Glomerular visceral epithelial cell (primary cell): ENCODE data around the gene ZCCHC7.

Experiments used
- DNase-seq: peaks from one replicate; pipeline ENCODE4 v3.0.0-alpha.2; 2016; ENCODE audit errors: extremely low spot score

The ZCCHC7 gene

DNA sequence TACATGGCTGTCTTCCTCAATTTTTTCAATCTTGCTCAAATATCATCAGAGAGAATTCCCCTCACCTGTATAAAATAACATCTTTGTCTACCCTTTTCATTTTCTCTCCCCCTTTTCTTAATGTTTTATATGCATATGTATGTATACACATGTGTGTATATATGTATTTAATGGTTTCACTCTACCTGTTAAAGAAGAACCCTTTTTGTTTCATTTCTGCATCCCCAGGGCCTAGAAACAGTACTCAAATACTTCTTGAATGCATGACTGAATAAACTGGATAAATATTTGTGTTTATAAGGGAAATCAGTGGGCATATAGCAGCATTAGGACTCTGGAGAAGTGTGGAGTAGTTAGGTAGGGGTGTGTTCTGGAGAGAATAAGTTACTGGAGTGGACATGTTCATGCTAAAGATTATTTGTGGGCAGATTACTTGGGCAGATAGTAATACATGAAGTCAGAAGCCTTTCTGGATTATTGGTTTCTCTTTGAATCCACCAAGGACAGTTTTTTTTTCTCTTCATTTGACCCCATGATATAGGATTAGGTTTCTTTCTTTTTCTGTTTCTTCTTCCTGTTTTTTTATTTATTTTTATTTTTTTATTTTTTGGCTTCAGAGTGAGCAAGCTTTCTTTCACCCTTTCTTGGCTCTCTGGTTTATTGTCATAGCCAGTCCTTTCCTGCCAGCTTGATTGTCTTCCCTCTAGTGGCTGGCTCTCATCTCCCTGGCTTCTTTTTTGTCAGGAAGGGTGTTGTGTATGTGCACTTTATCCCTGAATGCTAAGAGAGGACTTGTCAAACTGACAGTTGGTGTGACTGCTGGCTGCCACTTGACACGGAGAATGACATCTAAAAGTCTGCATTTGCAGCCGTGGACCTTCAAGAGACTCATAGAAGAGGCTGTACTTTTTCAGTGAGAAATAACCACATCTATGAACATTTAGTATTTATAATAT, 89.3 kb downstream of the ZCCHC7 start:
- no peak for DNase-seq

DNA sequence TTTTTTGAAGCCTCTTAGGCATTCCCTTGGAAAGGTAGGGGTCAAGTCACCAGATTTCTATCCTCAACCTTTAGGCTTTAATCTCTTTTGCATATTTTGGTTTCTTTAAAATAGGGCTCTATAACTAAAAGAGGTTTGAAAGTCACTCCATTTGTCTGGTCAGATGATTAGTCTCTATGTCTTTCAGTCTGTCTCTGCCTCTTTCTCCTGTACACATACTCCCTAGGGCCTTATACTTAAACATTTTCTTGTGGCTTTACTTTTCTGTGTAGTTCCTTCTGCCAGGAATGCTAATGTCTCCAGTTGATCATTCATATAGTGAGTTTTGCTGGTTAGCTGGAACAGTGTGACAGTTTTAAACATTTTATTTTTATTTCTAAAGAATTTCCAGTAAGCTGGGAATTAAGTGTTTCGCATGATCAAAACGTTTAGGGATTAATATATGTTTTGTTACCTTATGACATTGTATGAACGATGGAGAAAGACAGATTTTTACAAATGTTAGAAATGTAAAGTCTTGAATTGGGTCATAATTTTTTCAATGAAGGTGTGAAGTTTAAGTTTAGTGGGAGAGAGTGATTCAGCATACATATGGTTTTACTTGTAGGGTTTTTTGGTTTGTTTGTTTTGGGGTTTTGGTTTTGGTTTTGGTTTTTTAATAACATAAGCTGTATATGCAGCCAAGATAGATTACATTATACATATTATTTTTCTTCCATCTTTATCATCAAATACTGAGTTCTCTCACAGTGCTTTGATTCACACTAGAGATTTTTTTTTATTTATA, 90.6 kb downstream of the ZCCHC7 start:
- no peak for DNase-seq

DNA sequence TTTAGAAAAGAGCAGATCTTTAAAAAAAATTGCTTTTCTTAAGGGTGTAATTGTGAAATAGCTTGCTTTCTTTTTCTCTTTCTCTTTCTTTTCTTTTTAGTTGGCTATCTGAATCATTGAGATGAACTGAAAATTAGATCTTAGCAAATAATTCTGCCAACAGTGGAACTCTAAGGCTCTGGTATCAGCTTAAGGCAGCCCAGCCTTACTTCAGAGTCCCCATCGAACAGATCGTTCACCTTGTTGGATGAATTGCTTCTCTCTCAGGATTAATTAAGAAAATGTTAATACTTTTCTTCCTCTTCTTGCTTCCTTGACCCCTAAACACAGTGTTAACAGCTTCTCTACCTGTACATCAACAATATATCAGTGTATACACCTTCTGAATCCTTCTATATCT, 92.1 kb downstream of the ZCCHC7 start:
- no peak for DNase-seq

- DNase-seq: no peak
Measured at GRCh38 chr9:37215381-37215780, 95.0 kb downstream of the ZCCHC7 start.

DNA sequence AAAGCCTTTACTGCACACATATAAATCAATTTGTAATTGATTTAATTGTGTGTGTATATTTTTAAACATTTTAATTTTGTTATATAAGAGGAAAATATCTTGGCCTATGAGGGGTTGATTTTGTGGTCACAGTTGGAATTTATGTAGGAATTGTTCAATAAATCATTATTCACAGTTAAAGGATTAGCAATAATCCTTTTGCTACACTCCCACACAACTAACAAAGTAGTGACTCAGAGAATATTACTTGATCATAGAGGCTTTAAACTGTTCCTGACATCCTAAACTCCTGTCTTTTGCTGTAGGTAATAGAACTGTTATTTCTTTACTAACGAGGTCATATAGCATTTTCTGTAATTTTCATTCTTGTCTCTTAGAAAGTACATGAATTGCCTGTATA, 95.5 kb downstream of the ZCCHC7 start:
- no peak for DNase-seq

GRCh38 chr9:37217161-37217560, 96.8 kb downstream of the ZCCHC7 start:
- no peak for DNase-seq

DNA sequence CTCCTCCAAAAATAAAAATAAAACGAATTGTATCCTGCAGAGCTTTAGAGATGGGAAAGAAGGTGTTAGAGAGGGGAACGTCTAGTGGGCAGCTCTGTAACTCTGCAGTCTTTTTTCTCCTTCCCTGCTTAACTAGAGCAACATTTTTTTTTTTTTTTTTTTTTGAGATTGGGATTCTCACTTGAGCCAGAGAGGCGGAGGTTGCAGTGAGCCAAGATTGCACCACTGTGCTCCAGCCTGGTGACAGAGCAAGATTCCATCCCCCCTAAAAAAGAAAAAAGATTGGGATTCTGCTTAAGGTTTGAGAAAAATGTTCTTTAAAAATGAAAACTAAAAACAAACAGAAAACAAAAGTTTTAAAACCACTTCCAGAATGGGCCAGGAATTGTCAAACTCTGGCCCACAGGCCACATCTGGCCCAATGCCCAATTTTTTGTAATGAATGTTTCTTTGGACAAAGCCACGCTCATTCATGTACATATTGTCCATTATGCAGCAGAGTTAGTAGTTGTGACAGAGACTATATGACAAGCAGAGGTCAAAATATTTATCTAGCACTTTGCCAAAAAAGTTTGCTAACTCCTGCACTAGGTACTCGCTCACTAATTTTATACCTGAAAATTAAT, 98.5 kb downstream of the ZCCHC7 start:
- no peak for DNase-seq

GRCh38 chr9:37220971-37221370, 100.6 kb downstream of the ZCCHC7 start:
- no peak for DNase-seq

- DNase-seq: no peak
Measured at GRCh38 chr9:37221489-37222106, 101.2 kb downstream of the ZCCHC7 start.

DNA sequence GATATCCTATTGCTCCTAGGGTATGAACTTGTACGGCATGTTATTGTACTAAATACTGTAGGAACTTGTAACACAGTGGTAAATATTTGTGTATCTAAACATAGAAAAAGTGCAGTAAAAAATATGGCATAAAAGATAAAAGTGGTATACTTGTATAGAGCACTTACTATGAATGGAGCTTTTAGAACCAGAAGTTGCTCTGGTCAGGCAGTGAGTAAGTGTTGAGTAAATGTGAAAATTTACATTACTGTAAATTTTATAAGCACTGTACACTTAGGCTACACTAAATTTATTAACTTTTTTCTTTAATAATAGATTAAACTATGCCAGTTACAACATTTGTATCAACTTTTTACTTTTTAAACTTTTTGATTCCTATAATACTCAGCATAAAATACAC, 109.1 kb downstream of the ZCCHC7 start:
- DNase-seq: no peak

DNA sequence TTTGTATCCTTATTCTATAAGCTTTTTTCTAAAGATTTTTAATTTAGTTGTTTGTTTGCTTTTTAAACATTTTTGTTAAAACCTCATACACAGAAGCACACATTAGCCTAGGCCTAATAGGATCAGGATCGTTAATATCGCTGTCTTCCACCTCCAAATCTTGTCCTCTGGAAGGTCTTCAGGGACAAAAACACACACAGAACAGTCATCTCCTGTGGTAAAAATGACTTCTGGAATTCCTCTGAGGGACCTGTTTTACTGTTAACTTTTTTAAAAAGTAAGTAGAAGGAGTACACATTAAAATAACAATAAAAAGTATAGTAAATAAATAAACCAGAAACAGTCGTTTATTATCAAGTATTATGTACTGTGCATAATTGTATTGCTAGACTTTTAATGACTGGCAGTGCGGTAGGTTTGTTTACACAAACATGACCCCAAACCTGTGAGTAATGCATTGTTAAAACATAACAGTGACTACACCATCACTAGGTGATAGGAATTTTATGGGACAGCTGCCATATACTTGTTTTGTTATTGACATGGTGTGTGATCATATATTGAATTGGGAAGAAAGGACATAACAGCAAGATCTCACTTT, 109.6 kb downstream of the ZCCHC7 start:
- no peak for DNase-seq

DNA sequence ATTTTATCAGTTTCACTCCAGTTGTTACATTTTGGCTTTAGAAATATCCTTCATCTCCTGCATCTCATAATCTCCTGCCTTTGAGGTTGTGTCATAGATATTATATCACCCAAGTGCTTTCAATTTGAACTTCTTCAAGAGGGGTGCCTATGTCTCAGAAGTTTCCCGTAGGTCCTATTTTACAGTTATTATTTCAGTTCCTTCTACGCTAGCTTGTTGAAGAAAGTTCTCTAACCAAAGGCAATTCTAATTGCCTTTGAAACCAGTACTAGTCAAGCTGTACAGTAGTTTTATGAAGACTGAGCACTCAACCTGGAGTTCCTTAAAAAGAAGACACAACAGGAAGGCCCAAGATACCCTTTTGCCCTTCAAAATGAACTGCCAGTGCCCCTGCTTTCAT, 116.4 kb downstream of the ZCCHC7 start:
- DNase-seq: no peak

DNA sequence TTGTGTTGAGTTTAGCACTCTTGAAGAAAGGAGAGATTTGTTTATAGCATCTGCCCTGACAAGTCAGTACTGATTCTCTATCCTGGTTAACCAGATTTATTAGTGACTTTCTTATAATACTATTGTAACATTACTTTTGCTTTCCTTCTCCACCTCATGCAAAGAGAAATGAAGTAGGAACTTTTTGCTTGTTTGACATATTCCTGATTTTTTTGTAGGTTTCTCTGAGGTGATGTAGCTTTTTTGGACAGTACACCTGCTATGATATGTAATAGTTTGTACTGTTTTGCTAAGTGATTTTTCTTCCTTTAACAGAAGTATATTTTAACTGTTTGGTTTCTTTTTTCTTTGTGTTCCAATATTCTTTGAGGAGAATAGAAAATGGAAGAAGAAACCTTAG, 117.7 kb downstream of the ZCCHC7 start:
- DNase-seq: no peak

DNA sequence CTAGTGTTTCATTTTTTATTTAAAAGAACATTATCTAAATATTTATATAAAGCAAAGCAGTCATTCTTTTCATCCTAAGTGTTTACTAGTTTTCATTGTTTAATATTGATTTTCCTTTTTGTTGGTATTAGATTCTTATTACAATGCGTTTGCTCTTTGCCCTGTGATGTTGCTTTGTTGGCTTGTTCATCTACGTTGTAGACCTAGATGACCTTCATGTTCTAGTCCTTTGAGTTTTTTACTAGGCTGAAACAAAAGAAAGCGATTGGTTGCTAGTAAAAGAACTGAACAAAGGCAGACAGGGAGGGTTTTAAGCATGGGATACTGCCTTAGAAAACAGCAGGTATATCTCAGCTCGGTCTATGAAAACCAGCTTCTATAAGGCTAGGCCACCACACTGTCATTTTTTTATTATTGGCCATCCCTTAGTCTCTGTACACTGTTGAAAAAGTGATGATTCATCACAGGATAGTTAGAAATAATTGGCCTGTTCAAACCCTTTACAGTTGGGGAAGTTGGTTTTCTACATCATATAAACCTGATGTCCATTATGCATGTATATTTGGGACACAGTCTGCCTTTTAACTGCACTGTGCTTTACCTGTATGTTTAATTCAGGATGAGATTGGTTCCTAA, 119.0 kb downstream of the ZCCHC7 start:
- DNase-seq: no peak

DNA sequence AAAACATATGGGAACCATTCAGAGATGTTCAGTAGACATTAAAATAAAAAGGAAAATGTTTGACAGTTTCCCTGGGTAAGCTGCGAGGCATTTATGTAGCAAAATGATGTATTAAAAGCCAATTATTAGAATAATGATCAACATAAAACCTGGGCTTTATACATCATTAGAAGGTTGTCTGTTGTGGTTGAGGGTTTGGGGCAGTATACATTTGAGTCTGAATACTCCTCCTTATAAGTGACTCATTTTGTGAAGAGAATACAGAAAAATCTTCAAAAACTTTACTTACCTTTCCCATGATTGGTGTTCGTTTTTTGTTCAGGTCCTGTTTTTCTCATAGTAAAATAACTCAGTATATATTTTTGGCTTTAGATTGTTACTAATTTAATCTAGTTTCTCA, 119.5 kb downstream of the ZCCHC7 start:
- DNase-seq: no peak

- DNase-seq: no peak
Measured at GRCh38 chr9:37241340-37241739, 121.0 kb downstream of the ZCCHC7 start.

- DNase-seq: no peak
Measured at GRCh38 chr9:37242089-37242488, 121.7 kb downstream of the ZCCHC7 start.

GRCh38 chr9:37243588-37244345, 123.4 kb downstream of the ZCCHC7 start:
- DNase-seq: no peak

DNA sequence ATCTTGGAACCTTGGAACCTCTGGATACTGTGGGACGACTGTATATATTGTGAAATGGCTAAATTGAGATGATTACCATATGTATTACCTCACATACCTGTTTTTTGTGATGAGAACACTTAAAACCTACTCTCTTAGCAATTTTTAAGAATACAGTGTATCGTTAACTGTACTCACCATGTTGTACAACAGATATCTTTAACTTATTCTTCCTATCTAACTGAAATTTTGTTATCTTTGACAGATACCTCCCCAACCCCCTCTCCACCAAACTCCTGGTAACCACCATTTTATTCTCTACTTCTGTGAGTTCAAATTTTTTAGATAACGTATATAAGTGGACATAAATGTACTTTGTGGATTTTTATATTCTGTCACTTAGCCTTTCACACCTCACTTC, 126.5 kb downstream of the ZCCHC7 start:
- no peak for DNase-seq

GRCh38 chr9:37248651-37249163, 128.3 kb downstream of the ZCCHC7 start:
- DNase-seq: no peak
